Activated T-helper 1 cell treated with anti-CD3 and anti-CD28 coated beads, Interleukin-12 subunit alpha, Interleukin-12 subunit beta, Interleukin-2, Interleukin-4 antibody, amounts not matched to agents 30 ng/mL and 10 ng/mL and 1 ng/mL, durations not matched to agents 14 hours and 24 hours and 36 hours (primary cell): ENCODE measurements around the gene TRPC4. TPM values are rescaled to one million over a fixed set of nuclear protein-coding genes. Genes with fewer than 3 reads are reported as not detected.
"Not testable (repeated sequence)": the region's sequence is repeated elsewhere in the genome, so short reads cannot be mapped to it uniquely, and the experiment has no call there.

Experiments
- DNase-seq: peaks from one replicate; pipeline ENCODE4 v3.0.0; 2021; ENCODE audit warnings: low spot score
- H3K27ac Mint-ChIP-seq: one replicate; pipeline ENCODE4 v1.8.0; 2021; ENCODE audit warnings: mild to moderate bottlenecking, mixed read lengths
- H3K27me3 Mint-ChIP-seq: one replicate; pipeline ENCODE4 v1.8.0; 2022; ENCODE audit warnings: mild to moderate bottlenecking, moderate library complexity, mixed read lengths; ENCODE audit not compliant: insufficient read depth
- H3K36me3 Mint-ChIP-seq: one replicate; pipeline ENCODE4 v1.8.0; 2021; ENCODE audit warnings: low read depth, mixed read lengths
- H3K4me1 Mint-ChIP-seq: one replicate; pipeline ENCODE4 v1.8.0; 2021; ENCODE audit warnings: low read depth, mixed read lengths
- H3K4me3 Mint-ChIP-seq: one replicate; pipeline ENCODE4 v1.8.0; 2021; ENCODE audit warnings: mild to moderate bottlenecking, moderate library complexity, mixed read lengths
- H3K9me3 Mint-ChIP-seq: one replicate; pipeline ENCODE4 v1.8.0; 2021; ENCODE audit warnings: mixed read lengths
- intact Hi-C: fragments of 100-400 bp; cut with micrococcal nuclease; formaldehyde crosslinking; loops from one replicate; pipeline ENCODE4 v1.15.1; 2024
- total RNA-seq: library from RNA; stranded (reverse); gene quantifications from 2 replicates; pipeline ENCODE4 v1.2.3, GENCODE V29; 2022

The TRPC4 gene
- total RNA-seq, 1 donor from 2014 or later, result not detected

DNA sequence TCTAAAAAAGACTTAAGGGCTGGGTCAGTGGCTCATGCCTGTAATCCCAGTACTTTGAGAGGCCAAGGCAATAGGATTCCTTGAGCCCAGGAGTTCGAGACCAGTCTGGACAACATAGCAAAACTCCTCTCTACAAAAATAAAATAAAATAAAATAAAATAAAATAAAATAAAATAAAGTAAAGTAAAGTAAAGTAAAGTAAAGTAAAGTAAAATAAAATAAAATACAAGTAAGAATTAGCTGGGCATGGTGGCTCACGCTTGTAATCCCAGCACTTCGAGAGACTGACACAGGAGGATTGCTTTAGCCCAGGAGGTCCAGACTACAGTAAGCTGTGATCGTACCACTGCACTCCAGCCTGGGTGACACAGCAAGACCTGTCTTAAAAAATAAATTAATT lies 72.8 kb downstream of the TRPC4 start:
- intact Hi-C loops, H3K27me3 Mint-ChIP-seq, H3K27ac Mint-ChIP-seq, H3K4me1 Mint-ChIP-seq, DNase-seq, H3K36me3 Mint-ChIP-seq, H3K4me3 Mint-ChIP-seq, H3K9me3 Mint-ChIP-seq: not testable (repeated sequence)

DNA sequence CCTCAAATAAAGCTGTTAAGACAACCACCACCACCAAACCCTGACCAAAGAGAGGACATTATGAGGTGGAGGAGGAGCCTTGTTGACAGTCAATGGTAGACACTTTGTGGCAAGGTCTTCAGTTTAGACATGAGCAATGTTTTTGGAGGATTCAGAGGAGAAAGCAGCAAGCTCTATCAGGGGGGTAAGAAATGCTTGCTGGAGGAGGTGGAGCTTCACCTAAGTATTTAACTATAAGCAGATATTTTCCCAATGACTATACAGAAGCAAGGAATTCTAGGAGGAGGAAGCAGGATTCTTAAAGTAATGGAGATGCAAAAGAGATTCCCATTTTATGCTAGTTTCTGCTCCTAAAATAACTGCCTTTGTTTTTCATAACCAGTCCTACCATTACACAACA lies 74.2 kb downstream of the TRPC4 start:
- H3K9me3 Mint-ChIP-seq, result no peaks in the 10 kb centered on the region
- H3K4me1 Mint-ChIP-seq, result no peaks in the 10 kb centered on the region
- intact Hi-C loops, result no loop called here
- H3K4me3 Mint-ChIP-seq, result no peak overlapping the region
- DNase-seq, result no peak
- no peak overlapping the region for H3K27ac Mint-ChIP-seq
- H3K27me3 Mint-ChIP-seq, result no peaks in the 10 kb centered on the region
- H3K36me3 Mint-ChIP-seq, result no peaks in the 10 kb centered on the region

DNA sequence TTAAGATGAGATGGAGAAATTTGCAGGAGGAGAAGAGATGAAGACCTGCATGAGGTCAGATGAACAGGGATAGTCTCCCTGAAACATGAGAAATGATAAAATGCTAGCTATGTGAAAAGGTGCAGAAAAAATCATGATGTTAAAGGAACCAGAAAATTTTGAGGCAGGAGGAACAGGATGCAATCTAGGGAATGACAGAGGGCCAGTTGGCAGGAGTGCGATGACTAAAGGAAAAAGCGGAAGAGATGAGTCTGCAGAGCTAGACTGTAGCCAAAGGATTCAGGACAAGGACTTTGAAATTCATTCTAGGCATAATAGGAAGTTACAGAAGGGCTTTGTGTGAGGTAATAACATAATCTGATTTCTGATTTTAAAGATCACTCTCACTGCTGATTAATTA lies 77.9 kb downstream of the TRPC4 start:
- Mint-ChIP-seq H3K27ac (no peak overlapping the region), H3K36me3 (no peaks in the 10 kb centered on the region), H3K4me1 (no peaks in the 10 kb centered on the region), H3K27me3 (no peaks in the 10 kb centered on the region), H3K4me3 (no peak overlapping the region), H3K9me3 (no peaks in the 10 kb centered on the region)
- intact Hi-C loops, result no loop called here
- no peak for DNase-seq

DNA sequence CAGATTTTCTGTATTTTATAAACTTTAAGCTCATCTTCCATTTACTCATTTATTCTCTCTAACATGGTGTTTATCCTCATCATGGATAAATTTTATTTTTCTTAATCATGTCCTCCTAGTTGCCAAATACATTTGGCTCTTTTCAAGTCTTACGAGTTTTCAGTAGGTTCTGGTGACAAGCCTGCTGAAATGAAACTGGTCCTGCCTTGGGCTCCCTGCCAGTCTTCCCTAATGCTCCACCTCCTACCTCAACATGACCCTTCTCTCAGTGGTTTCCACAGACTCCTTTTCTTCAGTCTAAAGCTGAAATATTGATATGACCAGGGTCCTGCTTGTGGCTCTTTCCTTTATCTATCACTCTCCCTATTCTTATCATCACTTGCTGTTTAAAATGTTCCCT lies 81.2 kb downstream of the TRPC4 start:
- Mint-ChIP-seq H3K27me3 (no peaks in the 10 kb centered on the region), H3K4me1 (no peaks in the 10 kb centered on the region), H3K4me3 (no peak overlapping the region), H3K36me3 (no peaks in the 10 kb centered on the region), H3K27ac (no peak overlapping the region), H3K9me3 (no peaks in the 10 kb centered on the region)
- no peak for DNase-seq
- intact Hi-C loops, result no loop called here

DNA sequence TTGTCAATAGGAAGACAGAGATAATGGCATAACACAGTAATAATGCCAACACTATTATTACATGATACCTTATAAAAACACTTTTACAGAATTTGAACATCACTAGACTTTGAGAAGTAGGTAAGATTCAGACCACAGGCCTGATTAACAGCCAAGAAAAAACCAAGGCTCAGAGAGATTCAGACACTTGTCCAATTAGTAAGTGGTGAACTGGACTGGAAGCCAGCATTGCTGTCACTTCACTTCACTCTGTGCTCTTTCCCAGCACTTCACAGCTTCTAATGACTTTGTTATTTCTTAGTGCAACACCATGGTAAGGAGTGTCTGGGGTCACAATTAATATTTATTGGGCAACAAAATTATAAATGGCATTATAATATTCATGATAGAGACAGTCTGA lies 91.9 kb downstream of the TRPC4 start:
- DNase-seq, result no peak
- no peaks in the 10 kb centered on the region for H3K4me1 Mint-ChIP-seq
- no peak overlapping the region for H3K4me3 Mint-ChIP-seq
- no peaks in the 10 kb centered on the region for H3K9me3 Mint-ChIP-seq
- no peak overlapping the region for H3K27ac Mint-ChIP-seq
- H3K36me3 Mint-ChIP-seq, result no peaks in the 10 kb centered on the region
- no peaks in the 10 kb centered on the region for H3K27me3 Mint-ChIP-seq
- intact Hi-C loops, result no loop called here

DNA sequence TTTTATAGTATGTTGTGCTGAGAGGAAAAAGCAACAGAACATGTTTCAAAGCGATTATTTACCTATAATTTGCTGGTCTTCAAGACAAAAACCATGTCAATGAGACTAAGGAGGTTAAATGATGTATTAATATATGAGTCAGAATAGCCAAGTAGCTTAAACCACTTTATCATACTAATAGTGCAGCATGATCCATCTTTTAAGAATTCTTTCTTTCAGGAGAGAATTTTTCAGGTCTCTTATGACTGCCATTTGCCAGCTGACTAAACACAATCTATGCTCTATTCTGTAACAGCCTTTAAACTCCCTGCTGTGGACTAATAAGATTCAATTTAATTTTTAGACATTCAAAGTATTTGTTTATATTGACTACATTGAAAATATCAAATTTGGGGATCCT lies 93.7 kb downstream of the TRPC4 start:
- DNase-seq, result no peak
- intact Hi-C loops, result no loop called here
- Mint-ChIP-seq H3K4me1 (no peaks in the 10 kb centered on the region), H3K27ac (no peak overlapping the region), H3K36me3 (no peaks in the 10 kb centered on the region), H3K9me3 (no peaks in the 10 kb centered on the region), H3K4me3 (no peak overlapping the region), H3K27me3 (no peaks in the 10 kb centered on the region)

DNA sequence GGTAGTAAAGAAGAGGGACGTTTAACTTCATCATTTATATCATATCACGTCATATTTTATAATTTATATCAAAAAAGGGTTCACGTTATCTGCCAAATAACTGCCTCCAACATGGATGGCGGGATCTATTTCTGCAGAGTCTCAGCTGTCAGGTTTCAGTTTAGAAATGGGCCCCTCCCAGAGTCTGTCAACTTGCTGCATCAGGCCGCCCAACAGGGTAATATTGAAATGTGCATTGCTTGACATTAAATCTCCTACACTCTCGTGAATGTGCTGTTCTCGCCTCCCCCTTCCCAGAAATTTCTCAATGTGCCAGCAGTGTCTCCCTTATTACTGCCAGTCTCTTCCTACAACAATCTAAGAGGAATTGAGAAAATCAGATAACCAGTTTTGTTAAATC lies 96.9 kb downstream of the TRPC4 start:
- DNase-seq, result no peak
- Mint-ChIP-seq H3K4me1 (no peaks in the 10 kb centered on the region), H3K27ac (no peak overlapping the region), H3K27me3 (no peaks in the 10 kb centered on the region), H3K9me3 (no peaks in the 10 kb centered on the region), H3K36me3 (no peaks in the 10 kb centered on the region), H3K4me3 (no peak overlapping the region)
- intact Hi-C loops, result no loop called here

DNA sequence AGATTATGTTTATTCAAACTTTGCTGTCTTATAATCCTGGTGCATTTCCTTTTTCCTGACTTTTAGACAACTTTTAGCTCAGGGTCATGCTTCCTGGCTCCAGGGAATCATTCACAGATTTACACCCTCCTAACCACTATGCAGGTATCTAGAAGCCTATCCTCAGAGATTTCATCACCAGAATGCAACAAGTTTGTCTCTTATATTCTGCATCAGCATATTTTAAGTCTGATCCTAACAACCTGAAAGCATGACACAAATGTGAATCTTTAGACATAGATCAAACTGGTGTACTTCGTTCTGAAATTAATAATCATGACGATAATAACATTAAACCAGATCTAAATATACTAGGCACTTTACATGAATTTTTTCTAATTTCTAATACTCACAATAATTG lies 100.0 kb downstream of the TRPC4 start:
- DNase-seq, result no peak
- Mint-ChIP-seq H3K27ac (no peak overlapping the region), H3K9me3 (no peaks in the 10 kb centered on the region), H3K4me1 (no peaks in the 10 kb centered on the region), H3K27me3 (no peaks in the 10 kb centered on the region), H3K4me3 (no peak overlapping the region), H3K36me3 (no peaks in the 10 kb centered on the region)
- intact Hi-C loops, result no loop called here

DNA sequence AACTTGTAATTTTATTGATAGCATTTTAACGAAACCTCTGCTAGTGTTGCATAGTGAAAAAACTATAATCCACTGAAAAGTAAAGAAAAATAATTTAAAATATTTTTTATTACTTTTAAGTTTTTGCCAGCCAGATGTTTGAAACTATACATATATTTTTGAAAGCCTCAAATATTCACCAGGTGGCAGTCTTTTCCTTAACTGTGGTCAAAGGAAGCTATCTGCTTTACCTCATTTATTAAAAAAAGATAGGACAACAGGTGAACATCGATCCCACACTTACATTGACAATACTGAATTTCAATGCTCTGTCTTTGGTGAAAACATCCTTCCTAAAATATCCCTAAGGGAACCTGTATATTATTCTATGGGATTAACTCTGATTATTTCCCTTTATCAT lies 100.5 kb downstream of the TRPC4 start:
- Mint-ChIP-seq H3K27me3 (no peaks in the 10 kb centered on the region), H3K36me3 (no peaks in the 10 kb centered on the region), H3K9me3 (no peaks in the 10 kb centered on the region), H3K27ac (no peak overlapping the region), H3K4me1 (no peaks in the 10 kb centered on the region), H3K4me3 (no peak overlapping the region)
- DNase-seq, result no peak
- intact Hi-C loops, result no loop called here

DNA sequence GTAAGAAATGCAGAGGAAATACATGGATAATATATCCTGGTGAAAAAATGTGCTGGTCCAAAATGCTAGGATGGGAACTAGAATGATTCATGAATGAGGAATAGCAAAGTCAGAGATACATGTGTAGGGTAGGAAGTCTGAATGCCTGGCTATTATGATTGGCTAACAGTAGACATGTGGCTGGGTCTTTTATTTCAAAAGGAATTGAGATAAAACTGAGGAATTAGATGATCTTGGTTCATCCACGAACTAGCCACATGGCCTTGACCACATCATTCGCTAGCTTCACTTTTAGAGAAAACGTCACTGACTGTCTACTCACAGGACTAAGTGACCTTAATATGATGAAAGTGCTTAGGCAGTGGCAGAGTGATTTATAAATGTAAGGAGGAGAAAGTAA lies 103.1 kb downstream of the TRPC4 start:
- no peaks in the 10 kb centered on the region for H3K36me3 Mint-ChIP-seq
- intact Hi-C loops, result no loop called here
- no peaks in the 10 kb centered on the region for H3K27me3 Mint-ChIP-seq
- H3K4me3 Mint-ChIP-seq, result no peak overlapping the region
- no peaks in the 10 kb centered on the region for H3K9me3 Mint-ChIP-seq
- no peak for DNase-seq
- H3K4me1 Mint-ChIP-seq, result no peaks in the 10 kb centered on the region
- no peak overlapping the region for H3K27ac Mint-ChIP-seq

DNA sequence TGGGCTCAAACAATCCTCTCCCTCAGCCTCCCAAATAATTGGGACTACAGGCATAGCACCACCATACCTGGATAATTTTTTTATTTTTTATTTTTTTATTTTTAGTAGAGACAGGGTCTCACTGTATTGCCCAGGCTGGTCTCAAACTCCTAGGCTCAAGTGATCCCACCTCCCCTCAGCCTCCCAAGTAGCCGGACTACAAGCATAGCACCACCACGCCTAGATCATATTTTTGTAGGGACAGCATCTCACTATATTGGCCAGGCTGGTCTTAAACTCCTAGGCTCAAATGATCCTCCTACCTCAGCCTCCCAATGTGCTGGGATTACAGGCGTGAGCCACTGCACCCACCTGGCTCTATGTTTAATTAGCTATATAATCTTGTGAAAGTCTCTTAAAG lies 114.2 kb downstream of the TRPC4 start:
- no peaks in the 10 kb centered on the region for H3K4me1 Mint-ChIP-seq
- intact Hi-C loops, result no loop called here
- peaks cover 3% of the 10 kb centered on the region for H3K9me3 Mint-ChIP-seq
- no peak for DNase-seq
- H3K27me3 Mint-ChIP-seq, result no peaks in the 10 kb centered on the region
- H3K27ac Mint-ChIP-seq, result no peak overlapping the region
- H3K36me3 Mint-ChIP-seq, result no peaks in the 10 kb centered on the region
- H3K4me3 Mint-ChIP-seq, result no peak overlapping the region

DNA sequence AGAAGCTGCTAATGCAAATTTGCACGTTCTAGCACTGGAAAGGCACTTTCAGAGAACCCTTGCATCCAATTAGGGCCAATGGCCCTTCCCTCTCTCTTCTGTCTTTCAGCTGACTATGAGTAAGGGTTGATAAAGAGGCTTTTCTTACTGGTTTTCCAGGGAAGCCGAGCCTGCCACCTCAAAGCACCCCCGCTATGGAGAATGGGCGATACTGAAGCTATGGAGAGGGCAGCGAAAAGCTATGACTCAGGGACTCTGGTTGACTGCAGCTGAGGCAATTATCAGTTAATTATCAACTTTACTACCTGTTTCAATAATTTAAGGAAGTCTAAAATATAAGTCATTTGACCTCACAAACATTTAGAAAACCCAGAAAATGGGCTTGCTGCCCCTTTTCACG lies 115.8 kb downstream of the TRPC4 start:
- Mint-ChIP-seq H3K4me3 (no peak overlapping the region), H3K27ac (no peak overlapping the region), H3K9me3 (peaks cover 3% of the 10 kb centered on the region), H3K27me3 (no peaks in the 10 kb centered on the region), H3K36me3 (no peaks in the 10 kb centered on the region), H3K4me1 (no peaks in the 10 kb centered on the region)
- intact Hi-C loops, result no loop called here
- DNase-seq, result no peak

DNA sequence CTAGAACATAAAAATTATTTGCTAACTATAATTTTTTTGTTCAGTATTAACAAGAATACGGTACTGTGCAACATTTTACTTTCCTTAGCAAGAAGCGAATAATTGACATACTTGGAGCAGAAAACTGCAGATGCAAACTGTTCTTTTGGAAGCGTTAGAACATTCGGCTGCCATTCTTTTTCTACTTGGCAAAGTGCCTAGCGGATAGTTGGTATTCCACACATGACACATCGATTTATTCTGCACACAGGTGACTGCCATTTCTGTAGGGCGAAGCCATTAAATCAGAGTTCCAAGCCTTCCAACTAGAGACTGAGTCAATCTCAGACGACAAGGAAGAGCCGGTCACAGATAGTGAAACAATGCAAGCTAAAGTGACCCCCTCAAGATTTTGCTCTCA lies 117.4 kb downstream of the TRPC4 start:
- H3K27me3 Mint-ChIP-seq, result no peaks in the 10 kb centered on the region

DNA sequence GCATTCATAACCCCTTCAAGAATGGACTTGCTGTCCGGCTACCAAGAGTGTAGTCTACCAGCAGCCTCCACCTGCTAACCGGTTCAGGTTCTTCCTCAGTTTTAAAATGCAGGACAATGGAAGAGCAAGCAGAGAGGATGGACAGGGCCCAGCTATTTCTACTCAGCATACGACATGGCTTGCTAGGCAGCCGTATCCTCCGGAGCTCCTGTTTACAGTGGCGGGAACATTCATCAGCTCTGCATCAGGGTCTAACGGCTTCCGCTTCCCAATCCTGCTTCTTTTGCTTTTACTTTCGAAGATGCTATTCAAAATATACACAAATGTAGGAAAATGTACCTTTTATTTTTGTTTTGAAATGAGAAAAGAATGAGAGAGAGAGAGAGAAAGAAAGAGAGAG lies 118.5 kb downstream of the TRPC4 start:
- no peak overlapping the region for H3K4me3 Mint-ChIP-seq
- H3K9me3 Mint-ChIP-seq, result peaks cover 3% of the 10 kb centered on the region
- no peaks in the 10 kb centered on the region for H3K27me3 Mint-ChIP-seq
- H3K36me3 Mint-ChIP-seq, result no peaks in the 10 kb centered on the region
- no peak overlapping the region for H3K27ac Mint-ChIP-seq
- no peak for DNase-seq
- intact Hi-C loops, result no loop called here
- H3K4me1 Mint-ChIP-seq, result no peaks in the 10 kb centered on the region

More for the DNA sequence above, 117.4 kb downstream of the TRPC4 start:
- Mint-ChIP-seq H3K27ac (no peak overlapping the region), H3K4me3 (no peak overlapping the region), H3K36me3 (no peaks in the 10 kb centered on the region), H3K4me1 (no peaks in the 10 kb centered on the region), H3K9me3 (peaks cover 3% of the 10 kb centered on the region)
- intact Hi-C loops, result no loop called here
- no peak for DNase-seq
